HL-60/S4 (cell line): ENCODE data around the gene FREM1.
"Not testable (repeated sequence)": the region's sequence is repeated elsewhere in the genome, so short reads cannot be mapped to it uniquely, and the experiment has no call there.

Source experiments
- in situ Hi-C: fragments of 300-500 bp; cut with MboI; formaldehyde crosslinking; loops from 2 replicates; pipeline ENCODE4 v1.14.3; 2022; ENCODE audit warnings: low sequenced_read_pairs

FREM1 gene

GRCh38 chr9:14909961-14910805 lies at the start of gene FREM1:
TSS of gene FREM1 (minus strand) at chr9:14910428. CDS start at chr9:14868977, 41,451 bp downstream.
- in situ Hi-C loops, result no loop called here

DNA sequence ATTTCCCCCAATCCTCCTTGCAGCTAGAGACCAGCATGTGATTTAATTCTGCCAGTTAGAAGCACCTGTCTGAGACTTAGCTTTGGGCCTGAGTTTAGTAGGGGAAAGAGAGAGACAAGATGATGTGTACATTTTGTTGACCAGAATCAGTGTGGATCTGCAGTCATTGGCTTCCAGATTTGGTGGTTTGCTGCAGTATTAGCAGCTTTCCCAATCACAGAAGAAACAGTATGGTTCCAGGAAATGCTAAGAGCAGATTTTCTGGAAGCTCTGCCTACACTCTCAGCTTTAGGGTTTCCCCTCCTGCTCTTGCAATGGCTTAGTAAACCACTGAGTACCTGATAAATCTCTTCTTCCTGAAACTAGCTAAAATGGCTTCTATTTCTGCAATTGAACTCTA lies 48.8 kb upstream of the FREM1 start:
- in situ Hi-C loops, result no loop called here

- in situ Hi-C loops, result no loop called here
These were observed 46.9 kb upstream of the FREM1 start for GRCh38 chr9:14957109-14957508.

DNA sequence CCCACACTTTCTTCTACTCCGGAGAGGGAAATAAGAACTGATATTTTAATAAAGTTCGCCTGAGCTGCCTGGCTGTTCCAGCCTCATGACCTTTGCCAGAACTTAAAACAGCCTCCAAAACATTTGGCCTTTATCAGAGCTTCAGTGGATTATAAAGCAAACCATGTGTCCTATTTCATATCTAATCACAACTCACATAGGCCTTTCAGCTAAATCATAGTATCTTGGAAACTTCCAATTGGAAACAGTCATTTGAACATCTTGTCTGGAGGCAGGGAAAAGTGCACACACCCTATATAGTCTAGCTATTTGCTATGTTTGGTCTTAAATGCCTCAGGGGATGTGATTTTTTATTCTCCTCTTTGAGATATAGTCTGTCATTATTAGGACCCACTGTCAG lies 46.0 kb upstream of the FREM1 start:
- in situ Hi-C loops, result no loop called here

DNA sequence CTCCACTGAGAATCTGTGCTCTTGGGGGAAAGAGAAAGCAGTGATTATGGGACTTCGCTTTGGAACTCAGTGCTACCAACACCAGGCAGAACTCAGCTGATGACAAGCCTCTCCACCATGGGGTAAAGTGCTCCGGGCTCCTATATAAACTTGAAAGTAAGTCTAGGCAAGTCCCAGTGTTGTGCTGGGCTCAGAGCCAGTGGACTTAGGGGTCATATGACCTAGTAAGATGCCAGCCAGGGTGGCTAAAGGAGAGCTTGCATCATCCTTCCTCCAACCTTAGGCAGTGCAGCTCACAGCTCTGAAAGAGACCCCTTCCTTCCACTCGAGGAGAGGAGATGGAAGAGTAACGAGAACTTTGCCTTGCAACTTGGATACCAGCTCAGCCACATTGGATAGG lies 35.1 kb upstream of the FREM1 start:
- in situ Hi-C loops, result no loop called here

- in situ Hi-C loops, result no loop called here
These were observed 31.5 kb upstream of the FREM1 start for GRCh38 chr9:14941501-14942405.

GRCh38 chr9:14939378-14939777 lies 29.1 kb upstream of the FREM1 start:
- in situ Hi-C loops, result no loop called here

GRCh38 chr9:14937216-14937615 lies 27.0 kb upstream of the FREM1 start:
- in situ Hi-C loops, result no loop called here

DNA sequence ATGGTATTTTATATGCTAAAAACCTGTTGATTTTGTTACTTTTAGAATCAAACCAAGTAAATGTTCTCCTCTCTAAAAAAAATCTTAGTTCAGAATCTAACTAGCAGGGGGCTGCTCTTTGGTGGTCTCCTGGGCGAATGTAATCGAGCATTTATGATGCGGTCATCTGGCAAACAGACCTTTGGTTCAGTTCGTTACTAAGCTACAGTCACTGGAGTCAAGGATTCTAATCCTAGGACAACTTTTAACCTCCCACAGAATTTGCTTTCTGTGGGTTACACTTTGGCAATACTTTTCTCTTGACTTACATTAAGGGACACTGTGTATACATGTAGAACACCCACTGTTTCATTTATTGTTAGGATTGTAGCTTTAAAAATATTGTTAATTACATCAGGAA lies 26.3 kb upstream of the FREM1 start:
- in situ Hi-C loops, result no loop called here

DNA sequence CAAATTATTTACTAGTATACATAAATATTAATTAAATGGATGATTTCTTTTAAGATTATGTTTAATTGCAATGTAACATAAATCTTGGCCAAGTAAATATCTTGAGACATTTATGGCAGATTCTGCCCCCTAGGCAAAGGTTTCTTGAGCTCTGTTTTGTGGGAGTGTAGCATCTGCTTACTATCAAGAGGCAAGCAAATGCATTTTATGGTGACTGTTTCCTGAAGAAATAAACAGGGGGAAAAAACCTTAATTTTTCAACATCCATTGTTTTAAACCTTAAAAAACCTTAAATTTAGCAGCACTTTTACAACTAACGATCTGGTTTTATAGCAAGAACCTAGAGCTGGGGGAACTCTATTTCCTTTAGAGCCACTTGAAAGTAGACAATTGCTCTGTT lies 25.7 kb upstream of the FREM1 start:
- in situ Hi-C loops, result no loop called here

- in situ Hi-C loops, result no loop called here
These were observed 25.0 kb upstream of the FREM1 start for GRCh38 chr9:14935106-14935751.

DNA sequence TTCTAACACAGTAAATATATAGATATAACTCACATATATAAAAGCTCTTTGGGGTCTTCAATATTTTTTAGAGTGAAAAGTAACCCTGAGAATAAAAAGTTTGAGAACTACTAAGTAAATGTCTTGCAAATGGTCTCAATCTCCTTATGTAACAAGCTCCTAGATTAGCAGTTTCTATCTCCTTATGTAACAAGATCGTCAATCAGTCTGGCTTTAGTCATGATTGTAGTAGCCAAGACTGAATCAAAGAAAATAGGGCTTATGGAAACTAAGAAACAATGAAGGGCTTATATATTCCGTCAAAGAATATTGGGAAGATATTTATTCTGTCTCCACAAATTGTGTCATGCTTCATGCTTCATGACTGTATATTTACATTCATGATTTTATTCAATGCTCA lies 22.4 kb upstream of the FREM1 start:
- in situ Hi-C loops, result no loop called here

DNA sequence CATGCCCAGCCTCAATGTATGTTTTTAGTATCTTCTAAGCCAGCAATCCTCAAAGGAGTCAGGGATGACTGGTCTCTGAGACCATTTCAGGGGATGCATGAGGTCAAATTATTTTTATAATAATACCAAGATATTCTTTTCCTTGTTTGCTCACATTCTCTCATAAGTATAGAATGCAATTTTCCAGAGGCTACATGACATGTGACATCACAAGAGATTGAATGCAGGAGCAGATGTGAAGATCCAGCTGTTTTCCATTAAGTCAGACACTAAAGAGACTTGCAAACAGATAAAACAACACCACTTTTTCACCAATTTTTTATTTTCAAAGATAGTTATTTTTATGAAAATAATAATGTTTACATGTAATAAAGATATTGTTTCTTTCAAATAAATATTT lies 22.0 kb upstream of the FREM1 start:
- in situ Hi-C loops, result no loop called here

GRCh38 chr9:14926941-14927624 lies 16.9 kb upstream of the FREM1 start:
- in situ Hi-C loops, result no loop called here

- in situ Hi-C loops, result no loop called here
These were observed 14.3 kb upstream of the FREM1 start for GRCh38 chr9:14924230-14925219.

DNA sequence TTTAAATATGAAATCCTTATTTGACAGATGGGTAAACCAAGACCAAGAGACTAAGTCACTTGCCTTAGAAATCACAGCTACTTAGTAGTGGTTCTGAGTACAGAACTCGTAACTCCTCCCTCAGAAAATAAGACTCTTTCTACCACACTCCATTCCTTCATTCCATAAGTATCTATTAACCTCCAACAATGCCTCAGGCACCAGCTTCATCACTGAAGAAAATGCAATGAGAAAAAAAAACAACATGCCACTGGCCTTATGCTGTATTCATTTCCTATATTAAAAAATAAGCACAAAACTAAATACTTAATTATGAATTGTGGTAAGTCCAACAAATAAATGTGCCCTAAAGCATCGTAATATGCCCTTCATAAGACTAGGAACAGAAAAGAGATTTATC lies 13.5 kb upstream of the FREM1 start:
- in situ Hi-C loops, result no loop called here

- in situ Hi-C loops, result not testable (repeated sequence)
These were observed 10.6 kb upstream of the FREM1 start for GRCh38 chr9:14920805-14921204.

DNA sequence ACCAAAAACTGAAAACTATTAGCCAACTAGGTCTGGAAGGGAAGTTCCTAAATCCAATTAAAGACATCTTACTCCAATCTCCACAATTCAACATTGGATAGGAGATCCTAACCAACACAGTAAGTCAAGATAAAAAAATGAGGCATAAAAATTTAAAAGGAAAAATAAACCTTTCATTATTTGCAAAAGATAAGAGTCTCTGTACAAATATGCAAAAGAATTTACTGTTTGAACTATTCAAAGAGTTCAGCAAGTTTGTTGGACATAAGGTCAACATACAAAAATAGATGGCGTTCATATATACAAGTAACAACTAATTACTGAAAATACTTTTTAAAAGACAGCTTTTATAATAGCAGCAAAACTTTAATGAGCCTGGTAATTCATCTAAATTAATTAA lies 3.1 kb upstream of the FREM1 start:
- in situ Hi-C loops, result no loop called here

- in situ Hi-C loops, result no loop called here
These were observed 2.6 kb upstream of the FREM1 start for GRCh38 chr9:14912859-14913258.

DNA sequence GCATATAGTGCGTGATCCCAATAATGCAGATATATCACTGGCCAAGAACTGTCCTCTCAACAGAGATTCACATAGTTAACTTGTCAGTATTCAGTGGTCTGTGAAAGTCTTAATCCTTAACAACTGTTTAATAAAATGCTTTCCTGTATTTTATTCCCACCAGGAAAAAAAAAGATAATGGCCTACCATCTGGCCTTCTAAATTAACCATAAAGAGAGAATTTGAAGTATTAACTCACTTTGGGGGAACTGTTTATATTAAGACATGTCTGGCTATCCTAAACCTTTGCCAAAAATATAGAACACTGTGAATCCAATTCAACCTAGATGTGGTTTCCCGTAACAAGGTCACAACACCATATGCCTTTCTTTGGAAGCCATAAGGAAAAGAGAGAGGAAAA lies 818 bp upstream of the FREM1 start:
- in situ Hi-C loops, result no loop called here
